IMR-90 (cell line): ENCODE measurements around the gene STX8. TPM values are rescaled to one million over a fixed set of nuclear protein-coding genes. Genes with fewer than 3 reads are reported as not detected.

ENCODE experiments used
- ATAC-seq: fragments of 200-7000 bp; cut with Tn5 transposase; 2 replicates; pipeline ENCODE4 v1.9.1; 2020; ENCODE audit warnings: low read depth, mild to moderate bottlenecking, moderate library complexity
- BruUV-seq: library from RNA; stranded (reverse); fragments of 400-500 nt; replicated peaks from 2 replicates; lab custom pipeline; 2021; lab: Mats Ljungman, UMichigan
- CTCF ChIA-PET: fragments of 300-600 bp; formaldehyde crosslinking; extraction: SDS; loops from one replicate; lab custom pipeline; 2021; ENCODE audit warnings: antibody characterized with exemption; lab: Yijun Ruan, JAX
- POLR2A ChIA-PET: fragments of 300-600 bp; sonication (Branson Sonifier 250); formaldehyde crosslinking; loops from one replicate; lab custom pipeline; 2022; ENCODE audit warnings: antibody characterized with exemption; ENCODE audit not compliant: unreplicated experiment; lab: Charles Lee
- DNase-seq: peaks from one replicate; pipeline ENCODE4 v3.0.0; 2013
- H2AFZ ChIP-seq: replicated peaks from 2 replicates; pipeline ENCODE3; 2013; ENCODE audit warnings: low read length, mild to moderate bottlenecking; ENCODE audit not compliant: poor library complexity
- H2AK5ac ChIP-seq: 2 replicates; pipeline ENCODE4 v1.6.1; 2013; ENCODE audit warnings: low read depth, low read length, inconsistent platforms
- H2AK9ac ChIP-seq: replicated peaks from 2 replicates; pipeline ENCODE3; 2013; ENCODE audit warnings: mild to moderate bottlenecking, low read depth, low read length, moderate library complexity; ENCODE audit not compliant: poor library complexity
- H2BK120ac ChIP-seq: 2 replicates; pipeline ENCODE4 v1.6.1; 2013; ENCODE audit warnings: low read depth, low read length, inconsistent platforms
- H2BK15ac ChIP-seq: 3 replicates; pipeline ENCODE4 v1.6.1; 2013; ENCODE audit warnings: low read depth, low read length, inconsistent platforms
- H2BK20ac ChIP-seq: 2 replicates; pipeline ENCODE4 v1.6.1; 2013; ENCODE audit warnings: low read depth, mild to moderate bottlenecking, inconsistent platforms, low read length, moderate library complexity
- H2BK5ac ChIP-seq: 2 replicates; pipeline ENCODE4 v1.6.1; 2013; ENCODE audit warnings: mild to moderate bottlenecking, low read depth, low read length, inconsistent platforms; ENCODE audit not compliant: poor library complexity, severe bottlenecking
- H3K14ac ChIP-seq: replicated peaks from 2 replicates; pipeline ENCODE4 v1.6.1; 2013; ENCODE audit warnings: low read depth, low read length, inconsistent platforms
- H3K18ac ChIP-seq: 2 replicates; pipeline ENCODE4 v1.6.1; 2013; ENCODE audit warnings: low read depth, low read length, control low read depth
- H3K23ac ChIP-seq: 2 replicates; pipeline ENCODE4 v1.6.1; 2013; ENCODE audit warnings: low read depth, low read length, inconsistent platforms
- H3K27ac ChIP-seq: 2 replicates; pipeline ENCODE4 v1.5.1; 2013; ENCODE audit warnings: mild to moderate bottlenecking, control low read depth, low read length; ENCODE audit not compliant: insufficient read depth
- H3K27me3 ChIP-seq: 2 replicates; pipeline ENCODE4 v1.6.1; 2013; ENCODE audit warnings: low read length; ENCODE audit not compliant: control insufficient read depth, insufficient read depth
- H3K36me3 ChIP-seq: 2 replicates; pipeline ENCODE4 v1.6.1; 2013; ENCODE audit warnings: low read length, mixed read lengths; ENCODE audit not compliant: control insufficient read depth, insufficient read depth
- H3K4ac ChIP-seq: 2 replicates; pipeline ENCODE4 v1.6.1; 2013; ENCODE audit warnings: low read depth, low read length, inconsistent platforms
- H3K4me1 ChIP-seq: 2 replicates; pipeline ENCODE4 v1.6.1; 2013; ENCODE audit warnings: low read length, mixed read lengths; ENCODE audit not compliant: control insufficient read depth, insufficient read depth
- H3K4me2 ChIP-seq: 2 replicates; pipeline ENCODE4 v1.6.1; 2013; ENCODE audit warnings: low read depth, mild to moderate bottlenecking, control low read depth, low read length, moderate library complexity
- H3K4me3 ChIP-seq: 2 replicates; pipeline ENCODE4 v1.5.1; 2013; ENCODE audit warnings: low read depth, mild to moderate bottlenecking, control low read depth, low read length, moderate library complexity; ENCODE audit not compliant: insufficient read depth
- H3K56ac ChIP-seq: 2 replicates; pipeline ENCODE4 v1.6.1; 2013; ENCODE audit warnings: low read length, inconsistent platforms; ENCODE audit not compliant: insufficient read depth; ENCODE audit errors: extremely low read depth
- H3K79me1 ChIP-seq, 2 experiments: 2 replicates each; pipeline ENCODE4 v1.6.1; 2013; ENCODE audit warnings: low read length in 2 of 2, inconsistent platforms in 1 of 2, low read depth in 1 of 2
- H3K9ac ChIP-seq: 2 replicates; pipeline ENCODE4 v1.6.1; 2013; ENCODE audit warnings: low read depth, low read length, control low read depth
- H3K9me1 ChIP-seq: 2 replicates; pipeline ENCODE4 v1.6.1; 2013; ENCODE audit warnings: low read length, inconsistent platforms; ENCODE audit not compliant: insufficient read depth
- H3K9me3 ChIP-seq: 2 replicates; pipeline ENCODE4 v1.6.1; 2013; ENCODE audit warnings: low read length; ENCODE audit not compliant: control insufficient read depth, insufficient read depth
- H4K20me1 ChIP-seq: 2 replicates; pipeline ENCODE4 v1.6.1; 2013; ENCODE audit warnings: low read length, inconsistent platforms; ENCODE audit not compliant: insufficient read depth
- H4K5ac ChIP-seq: 2 replicates; pipeline ENCODE4 v1.6.1; 2013; ENCODE audit warnings: mild to moderate bottlenecking, low read depth, low read length, control low read depth
- H4K8ac ChIP-seq, 2 experiments: 2 replicates each; pipeline ENCODE4 v1.6.1; 2013; ENCODE audit warnings: low read depth in 2 of 2, low read length in 2 of 2, control low read depth in 1 of 2, inconsistent platforms in 1 of 2
- H4K91ac ChIP-seq: 2 replicates; pipeline ENCODE4 v1.6.1; 2013; ENCODE audit warnings: low read depth, low read length, inconsistent platforms; ENCODE audit not compliant: insufficient read depth
- BHLHE40 ChIP-seq: fragments of 150-350 bp; IDR thresholded peaks from 2 replicates; pipeline ENCODE4 v1.6.1; 2016; ENCODE audit warnings: mild to moderate bottlenecking, low read depth, low read length
- CEBPB ChIP-seq: IDR thresholded peaks from 2 replicates; pipeline ENCODE4 v1.6.1; 2012; ENCODE audit warnings: low read depth, low read length, improper control_type of control experiment
- CHD1 ChIP-seq: IDR thresholded peaks from 2 replicates; pipeline ENCODE4 v1.6.1; 2012; ENCODE audit warnings: low read depth, low read length, improper control_type of control experiment
- CTCF ChIP-seq: conservative IDR thresholded peaks from 2 replicates; pipeline ENCODE4 v1.5.1; 2012; ENCODE audit warnings: mild to moderate bottlenecking, low read depth, low read length, improper control_type of control experiment
- ELK1 ChIP-seq: fragments of 150-350 bp; IDR thresholded peaks from 2 replicates; pipeline ENCODE4 v1.6.1; 2016; ENCODE audit warnings: low read depth, mild to moderate bottlenecking, low read length, moderate library complexity, borderline replicate concordance
- FOS ChIP-seq: fragments of 150-350 bp; IDR thresholded peaks from 2 replicates; pipeline ENCODE4 v1.6.1; 2016; ENCODE audit warnings: low read depth, low read length
- MAFK ChIP-seq: IDR thresholded peaks from 2 replicates; pipeline ENCODE4 v1.6.1; 2012; ENCODE audit warnings: low read depth, low read length, improper control_type of control experiment
- MAZ ChIP-seq: IDR thresholded peaks from 2 replicates; pipeline ENCODE4 v1.6.1; 2012; ENCODE audit warnings: low read depth, mild to moderate bottlenecking, low read length, improper control_type of control experiment, moderate library complexity, borderline replicate concordance
- MXI1 ChIP-seq: IDR thresholded peaks from 2 replicates; pipeline ENCODE4 v1.6.1; 2012; ENCODE audit warnings: low read depth, mild to moderate bottlenecking, low read length, moderate library complexity, borderline replicate concordance
- NFE2L2 ChIP-seq: fragments of 150-350 bp; IDR thresholded peaks from 2 replicates; pipeline ENCODE4 v1.6.1; 2016; ENCODE audit warnings: low read depth, mild to moderate bottlenecking, low read length
- POLR2A ChIP-seq: IDR thresholded peaks from 2 replicates; pipeline ENCODE4 v1.6.1; 2012; ENCODE audit warnings: mild to moderate bottlenecking, low read depth, low read length
- RAD21 ChIP-seq: IDR thresholded peaks from 2 replicates; pipeline ENCODE4 v1.6.1; 2012; ENCODE audit warnings: low read length, improper control_type of control experiment
- RCOR1 ChIP-seq: IDR thresholded peaks from 2 replicates; pipeline ENCODE4 v1.6.1; 2012; ENCODE audit warnings: mild to moderate bottlenecking, low read length, improper control_type of control experiment; ENCODE audit not compliant: insufficient replicate concordance
- RFX5 ChIP-seq: IDR thresholded peaks from 2 replicates; pipeline ENCODE4 v1.8.0; 2012; ENCODE audit warnings: low read depth, mild to moderate bottlenecking, low read length, moderate library complexity
- SMC3 ChIP-seq: fragments of 150-350 bp; IDR thresholded peaks from 2 replicates; pipeline ENCODE4 v1.6.1; 2016; ENCODE audit warnings: low read depth, mild to moderate bottlenecking, antibody characterized with exemption, low read length, moderate library complexity
- WGBS, 2 experiments: methylation state at CpG; one replicate each; pipeline versions ENCODE4 v1.1.5 to v1.1.7; 2013; ENCODE audit warnings: missing lambda C conversion rate in 2 of 2; ENCODE audit not compliant: insufficient read length in 1 of 2; ENCODE audit errors: extremely low coverage in 2 of 2; 5-methylcytosine and 5-hydroxymethylcytosine counted together
- dilution Hi-C: fragments of 300-500 bp; cut with HindIII; formaldehyde crosslinking; loops from one replicate; pipeline ENCODE4 v1.14.3; 2018; ENCODE audit warnings: low sequenced_read_pairs; ENCODE audit not compliant: unreplicated experiment
- in situ Hi-C: fragments of 300-500 bp; cut with MboI; formaldehyde crosslinking; loops from 3 replicates; pipeline ENCODE4 v1.14.3; 2019; ENCODE audit warnings: low sequenced_read_pairs, inconsistent platforms, mixed read lengths
- intact Hi-C: fragments of 100-400 bp; cut with micrococcal nuclease; formaldehyde crosslinking; loops from 2 replicates; pipeline ENCODE4 v1.10.0; 2022
- polyA plus RNA-seq, 3 experiments: library from polyadenylated mRNA; depleted of rRNA; stranded (reverse); fragments of >200 nt; gene quantifications; 2 replicates each; pipeline ENCODE4 v1.2.3, GENCODE V29; 2012; ENCODE audit warnings: low replicate concordance in 1 of 3
- total RNA-seq: library from RNA; depleted of rRNA; stranded (reverse); fragments of >200 nt; gene quantifications from 2 replicates; pipeline ENCODE4 v1.2.3, GENCODE V29; 2012
- TF ChIP-seq, protein P1 (sequence below): fragments of 150-350 bp; IDR thresholded peaks from 2 replicates; pipeline ENCODE4 v1.6.1; 2017; ENCODE audit warnings: mild to moderate bottlenecking, antibody characterized with exemption, low read length, low read depth

Gene STX8
- total and polyA plus RNA-seq, 2 of the 4 experiments (the other 2 are of a cell fraction) = 26.5 to 47.0 TPM

GRCh38 chr17:9557857-9558256 is 17.8 kb downstream of the STX8 start:
- Histone ChIP-seq H4K91ac (no peak overlapping the region), H3K27ac (no peak overlapping the region), H2AK9ac (no peak overlapping the region), H3K56ac (no peak overlapping the region), H3K9me3 (no peaks in the 10 kb centered on the region), H4K20me1 (0 out of 2 replicates have a peak, but pooled peaks cover 3% of the 10 kb centered on the region), H3K79me1 (peaks cover 3 to 9% of the 10 kb centered on the region in 2 experiments; a peak in 2 of 4 replicates), H4K8ac (no peak overlapping the region), H2BK20ac (no peak overlapping the region), H3K14ac (no peak overlapping the region), H3K4me3 (no peak overlapping the region), H2BK120ac (no peak overlapping the region), H3K27me3 (no peaks in the 10 kb centered on the region), H2AK5ac (no peak overlapping the region), H2AFZ (no peak overlapping the region), H3K9ac (no peak overlapping the region), H2BK15ac (no peak overlapping the region), H3K36me3 (no peaks in the 10 kb centered on the region; the same call in 1 of the 2 replicates), H3K18ac (no peak overlapping the region), H3K9me1 (no peaks in the 10 kb centered on the region), H3K4me2 (no peak overlapping the region), H3K4ac (no peak overlapping the region), H2BK5ac (no peak overlapping the region), H3K4me1 (peaks cover 2% of the 10 kb centered on the region; the same call in 1 of the 2 replicates), H4K5ac (no peak overlapping the region), H3K23ac (no peak overlapping the region)
- no peak for ATAC-seq
- DNase-seq = no peak
- dilution Hi-C loops (no loop called here), in situ Hi-C loops (no loop called here), intact Hi-C loops (no loop called here)
- no TSS peak for BruUV-seq
- no CpG with 5 or more reads among the region's 9 CpGs for WGBS, 2 experiments
- TF ChIP-seq RAD21 (no peak), SMC3 (no peak), MXI1 (no peak), RFX5 (no peak), MAZ (no peak), RCOR1 (no peak), CHD1 (no peak), BHLHE40 (no peak), FOS (no peak), MAFK (no peak), CEBPB (no peak), ELK1 (no peak), NFE2L2 (no peak), CTCF (no peak), POLR2A (no peak)
- TF ChIP-seq, protein P1, sequence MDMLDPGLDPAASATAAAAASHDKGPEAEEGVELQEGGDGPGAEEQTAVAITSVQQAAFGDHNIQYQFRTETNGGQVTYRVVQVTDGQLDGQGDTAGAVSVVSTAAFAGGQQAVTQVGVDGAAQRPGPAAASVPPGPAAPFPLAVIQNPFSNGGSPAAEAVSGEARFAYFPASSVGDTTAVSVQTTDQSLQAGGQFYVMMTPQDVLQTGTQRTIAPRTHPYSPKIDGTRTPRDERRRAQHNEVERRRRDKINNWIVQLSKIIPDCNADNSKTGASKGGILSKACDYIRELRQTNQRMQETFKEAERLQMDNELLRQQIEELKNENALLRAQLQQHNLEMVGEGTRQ = no peak
- ChIA-PET CTCF (no interaction called here), POLR2A (no interaction called here)
